Measurements from ENCODE around the gene SHC2. TPM values are rescaled to one million over a fixed set of nuclear protein-coding genes. Genes with fewer than 3 reads are reported as not detected.
"Not testable (repeated sequence)": the region's sequence is repeated elsewhere in the genome, so short reads cannot be mapped to it uniquely, and the experiment has no call there.

The SHC2 gene
- total RNA-seq, 3 donors from 2014 or later = 8.3 to 40.6 (median 21.8) TPM

GRCh38 chr19:425056-425455, 35.8 kb downstream of the SHC2 start:
- H3K27me3 ChIP-seq = no peaks in the 10 kb centered on the region
- H3K27ac ChIP-seq = no peak overlapping the region
- H3K4me1 ChIP-seq = no peaks in the 10 kb centered on the region
- DNase-seq (ENCODE audit: low spot score in 2 of 2) = no peak
- TF ChIP-seq CTCF (IDR thresholded peaks at IDR 0.05) = no peak
- TF ChIP-seq POLR2AphosphoS5 (IDR thresholded peaks at IDR 0.05) = no peak
- TF ChIP-seq POLR2A (IDR thresholded peaks at IDR 0.05) = no peak
- no peaks in the 10 kb centered on the region for H3K36me3 ChIP-seq
- no peak overlapping the region for H3K4me3 ChIP-seq
- intact Hi-C loops (cut with DNase I; ENCODE audit: low total_unique reads) = no loop called here
- H3K9me3 ChIP-seq = no peaks in the 10 kb centered on the region

- TF ChIP-seq CTCF (IDR thresholded peaks at IDR 0.05) (no peak), POLR2AphosphoS5 (IDR thresholded peaks at IDR 0.05) (no peak), POLR2A (IDR thresholded peaks at IDR 0.05) (no peak)
- DNase-seq (ENCODE audit: low spot score in 2 of 2) = no peak
- Histone ChIP-seq H3K36me3 (no peaks in the 10 kb centered on the region), H3K4me3 (no peak overlapping the region), H3K27me3 (no peaks in the 10 kb centered on the region), H3K27ac (no peak overlapping the region), H3K9me3 (no peaks in the 10 kb centered on the region), H3K4me1 (no peaks in the 10 kb centered on the region)
- intact Hi-C loops (cut with DNase I; ENCODE audit: low total_unique reads) = no loop called here
Observed at GRCh38 chr19:424546-424945, 36.3 kb downstream of the SHC2 start.

- TF ChIP-seq POLR2A (IDR thresholded peaks at IDR 0.05) (no peak), POLR2AphosphoS5 (IDR thresholded peaks at IDR 0.05) (no peak), CTCF (IDR thresholded peaks at IDR 0.05) (no peak)
- no peak for DNase-seq (ENCODE audit: low spot score in 2 of 2)
- Histone ChIP-seq H3K27ac (no peak overlapping the region), H3K36me3 (no peaks in the 10 kb centered on the region), H3K4me1 (no peaks in the 10 kb centered on the region), H3K4me3 (no peak overlapping the region), H3K9me3 (no peaks in the 10 kb centered on the region), H3K27me3 (no peaks in the 10 kb centered on the region)
- intact Hi-C loops (cut with DNase I; ENCODE audit: low total_unique reads) = no loop called here
Observed at GRCh38 chr19:423691-424466, 37.0 kb downstream of the SHC2 start.

- H3K9me3 ChIP-seq; H3K4me1 ChIP-seq; H3K27ac ChIP-seq; H3K27me3 ChIP-seq; H3K4me3 ChIP-seq; H3K36me3 ChIP-seq; DNase-seq (ENCODE audit: low spot score in 2 of 2); intact Hi-C loops (cut with DNase I; ENCODE audit: low total_unique reads): not testable (repeated sequence)
Observed at GRCh38 chr19:422917-423226, 38.0 kb downstream of the SHC2 start.

GRCh38 chr19:422213-422916, 38.5 kb downstream of the SHC2 start:
- Histone ChIP-seq H3K9me3 (no peaks in the 10 kb centered on the region), H3K4me3 (no peak overlapping the region), H3K4me1 (no peaks in the 10 kb centered on the region), H3K27me3 (no peaks in the 10 kb centered on the region), H3K36me3 (no peaks in the 10 kb centered on the region), H3K27ac (no peak overlapping the region)
- DNase-seq (ENCODE audit: low spot score in 2 of 2) = no peak
- TF ChIP-seq POLR2AphosphoS5 (IDR thresholded peaks at IDR 0.05) (no peak), CTCF (IDR thresholded peaks at IDR 0.05) (no peak), POLR2A (IDR thresholded peaks at IDR 0.05) (no peak)
- intact Hi-C loops (cut with DNase I; ENCODE audit: low total_unique reads) = no loop called here
